HUES6 (cell line): ENCODE results near the gene USP9Y.

ENCODE experiments used
- H3K27ac ChIP-seq: 2 replicates; pipeline ENCODE4 v1.7.0; 2013; ENCODE audit warnings: low read depth, mild to moderate bottlenecking, low read length, inconsistent platforms
- H3K27me3 ChIP-seq: 2 replicates; pipeline ENCODE4 v1.6.1; 2013; ENCODE audit warnings: low read length; ENCODE audit not compliant: control insufficient read depth, insufficient read depth
- H3K36me3 ChIP-seq: 2 replicates; pipeline ENCODE4 v1.6.1; 2013; ENCODE audit warnings: low read length; ENCODE audit not compliant: control insufficient read depth, insufficient read depth
- H3K4me1 ChIP-seq: 2 replicates; pipeline ENCODE4 v1.6.1; 2013; ENCODE audit warnings: low read length; ENCODE audit not compliant: control insufficient read depth, insufficient read depth
- H3K4me3 ChIP-seq: 2 replicates; pipeline ENCODE4 v1.5.1; 2013; ENCODE audit warnings: low read depth, low read length
- H3K9ac ChIP-seq: one replicate; pipeline ENCODE4 v1.6.1; 2013; ENCODE audit warnings: mild to moderate bottlenecking, low read length
- H3K9me3 ChIP-seq: 2 replicates; pipeline ENCODE4 v1.6.1; 2013; ENCODE audit warnings: low read depth, low read length; ENCODE audit not compliant: control insufficient read depth, insufficient read depth

Gene USP9Y

GRCh38 chrY:12715376-12715775, 14.3 kb downstream of the USP9Y start:
- Histone ChIP-seq H3K27me3 (no peaks in the 10 kb centered on the region), H3K27ac (no peak overlapping the region), H3K36me3 (no peaks in the 10 kb centered on the region), H3K4me1 (no peaks in the 10 kb centered on the region), H3K4me3 (no peak overlapping the region), H3K9me3 (no peaks in the 10 kb centered on the region), H3K9ac (no peak overlapping the region)

GRCh38 chrY:12729746-12730145, 28.7 kb downstream of the USP9Y start:
- Histone ChIP-seq H3K36me3 (no peaks in the 10 kb centered on the region), H3K9me3 (no peaks in the 10 kb centered on the region), H3K27ac (no peak overlapping the region), H3K9ac (no peak overlapping the region), H3K4me1 (no peaks in the 10 kb centered on the region), H3K4me3 (no peak overlapping the region), H3K27me3 (no peaks in the 10 kb centered on the region)

GRCh38 chrY:12733625-12734024, 32.6 kb downstream of the USP9Y start:
- Histone ChIP-seq H3K27me3 (no peaks in the 10 kb centered on the region), H3K9me3 (no peaks in the 10 kb centered on the region), H3K27ac (no peak overlapping the region), H3K36me3 (no peaks in the 10 kb centered on the region), H3K9ac (no peak overlapping the region), H3K4me1 (no peaks in the 10 kb centered on the region), H3K4me3 (no peak overlapping the region)

GRCh38 chrY:12734051-12734450, 33.0 kb downstream of the USP9Y start:
- Histone ChIP-seq H3K9ac (no peak overlapping the region), H3K27ac (no peak overlapping the region), H3K36me3 (no peaks in the 10 kb centered on the region), H3K27me3 (no peaks in the 10 kb centered on the region), H3K4me3 (no peak overlapping the region), H3K9me3 (no peaks in the 10 kb centered on the region), H3K4me1 (no peaks in the 10 kb centered on the region)

GRCh38 chrY:12741414-12741813, 40.4 kb downstream of the USP9Y start:
- Histone ChIP-seq H3K36me3 (no peaks in the 10 kb centered on the region), H3K27me3 (no peaks in the 10 kb centered on the region), H3K9ac (no peak overlapping the region), H3K4me1 (no peaks in the 10 kb centered on the region), H3K27ac (no peak overlapping the region), H3K4me3 (no peak overlapping the region), H3K9me3 (no peaks in the 10 kb centered on the region)

- no peaks in the 10 kb centered on the region for H3K27me3 ChIP-seq
- H3K27ac ChIP-seq = no peak overlapping the region
- no peaks in the 10 kb centered on the region for H3K36me3 ChIP-seq
- H3K9ac ChIP-seq = no peak overlapping the region
- no peaks in the 10 kb centered on the region for H3K4me1 ChIP-seq
- no peak overlapping the region for H3K4me3 ChIP-seq
- no peaks in the 10 kb centered on the region for H3K9me3 ChIP-seq
These were observed 41.7 kb downstream of the USP9Y start for GRCh38 chrY:12742725-12743124.

GRCh38 chrY:12744091-12744490, 43.1 kb downstream of the USP9Y start:
- H3K27ac ChIP-seq = no peak overlapping the region
- H3K4me3 ChIP-seq = no peak overlapping the region
- no peak overlapping the region for H3K9ac ChIP-seq
- no peaks in the 10 kb centered on the region for H3K36me3 ChIP-seq
- no peaks in the 10 kb centered on the region for H3K9me3 ChIP-seq
- H3K4me1 ChIP-seq = no peaks in the 10 kb centered on the region
- no peaks in the 10 kb centered on the region for H3K27me3 ChIP-seq

GRCh38 chrY:12749293-12749692, 48.3 kb downstream of the USP9Y start:
- Histone ChIP-seq H3K4me3 (no peak overlapping the region), H3K27me3 (no peaks in the 10 kb centered on the region), H3K36me3 (no peaks in the 10 kb centered on the region), H3K27ac (no peak overlapping the region), H3K4me1 (no peaks in the 10 kb centered on the region), H3K9me3 (no peaks in the 10 kb centered on the region), H3K9ac (no peak overlapping the region)

- Histone ChIP-seq H3K36me3 (no peaks in the 10 kb centered on the region), H3K27ac (no peak overlapping the region), H3K4me3 (no peak overlapping the region), H3K27me3 (no peaks in the 10 kb centered on the region), H3K9me3 (no peaks in the 10 kb centered on the region), H3K4me1 (no peaks in the 10 kb centered on the region), H3K9ac (no peak overlapping the region)
These were observed 51.8 kb downstream of the USP9Y start for GRCh38 chrY:12752856-12753255.

GRCh38 chrY:12756021-12756420, 55.0 kb downstream of the USP9Y start:
- H3K9ac ChIP-seq = no peak overlapping the region
- no peak overlapping the region for H3K4me3 ChIP-seq
- H3K27ac ChIP-seq = no peak overlapping the region
- H3K36me3 ChIP-seq = no peaks in the 10 kb centered on the region
- no peaks in the 10 kb centered on the region for H3K4me1 ChIP-seq
- H3K27me3 ChIP-seq = no peaks in the 10 kb centered on the region
- H3K9me3 ChIP-seq = no peaks in the 10 kb centered on the region

- Histone ChIP-seq H3K27me3 (no peaks in the 10 kb centered on the region), H3K9ac (no peak overlapping the region), H3K27ac (no peak overlapping the region), H3K4me1 (no peaks in the 10 kb centered on the region), H3K9me3 (no peaks in the 10 kb centered on the region), H3K36me3 (no peaks in the 10 kb centered on the region), H3K4me3 (no peak overlapping the region)
These were observed 64.9 kb downstream of the USP9Y start for GRCh38 chrY:12765976-12766375.

GRCh38 chrY:12784521-12784920, 83.5 kb downstream of the USP9Y start:
- Histone ChIP-seq H3K27me3 (no peaks in the 10 kb centered on the region), H3K27ac (no peak overlapping the region), H3K4me3 (no peak overlapping the region)

More at GRCh38 chrY:12784521-12784920, 83.5 kb downstream of the USP9Y start:
- H3K9me3 ChIP-seq = no peaks in the 10 kb centered on the region
- no peak overlapping the region for H3K9ac ChIP-seq
- no peaks in the 10 kb centered on the region for H3K36me3 ChIP-seq
- H3K4me1 ChIP-seq = no peaks in the 10 kb centered on the region
